SK-N-SH (cell line): ENCODE results near the gene SSTR4. TPM values are rescaled to one million over a fixed set of nuclear protein-coding genes. Genes with fewer than 3 reads are reported as not detected.

Source experiments
- CTCF ChIA-PET: fragments of 300-600, 350-600 bp; formaldehyde crosslinking; extraction: SDS; loops from one replicate; lab custom pipeline; 2021; lab: Yijun Ruan, JAX
- POLR2A ChIA-PET: fragments of 350-600 bp; sonication (Branson Sonifier 250); formaldehyde crosslinking; extraction: SDS; loops from one replicate; lab custom pipeline; 2020; ENCODE audit warnings: antibody characterized with exemption, inconsistent platforms; lab: Yijun Ruan, JAX
- DNase-seq: peaks from one replicate; pipeline ENCODE4 v3.0.0; 2012
- H2AFZ ChIP-seq: fragments of 200-600 bp; sonication (generic); 2 replicates; pipeline ENCODE4 v1.8.1; 2016; ENCODE audit warnings: antibody characterized with exemption, mild to moderate bottlenecking, low read depth
- H3F3A ChIP-seq: fragments of 200-600 bp; sonication (generic); replicated peaks from 2 replicates; pipeline ENCODE3; 2016; ENCODE audit warnings: antibody characterized with exemption, mild to moderate bottlenecking; ENCODE audit not compliant: insufficient read depth
- H3K27ac ChIP-seq, 2 experiments: fragments of 200-500 bp in 1 of 2; fragments of 200-600 bp in 1 of 2; sonication (Bioruptor generic) in 1 of 2; sonication (generic), shearing (Covaris generic) in 1 of 2; 2 replicates each; pipeline versions ENCODE4 v1.5.1 to v1.6.1; 2014 to 2016; ENCODE audit warnings: low read depth in 2 of 2, inconsistent platforms in 1 of 2, low read length in 1 of 2, mild to moderate bottlenecking in 1 of 2, mixed read lengths in 1 of 2
- H3K27me3 ChIP-seq: fragments of 200-600 bp; sonication (generic), shearing (Covaris generic); 2 replicates; pipeline ENCODE4 v1.6.1; 2016; ENCODE audit warnings: mixed run types; ENCODE audit not compliant: insufficient read depth
- H3K36me3 ChIP-seq, 2 experiments: fragments of 200-500 bp in 1 of 2; fragments of 200-600 bp in 1 of 2; sonication (Bioruptor generic) in 1 of 2; sonication (generic) in 1 of 2; replicated peaks in 1 of 2; 2 replicates each; pipeline versions ENCODE3 to v1.5.1; 2014 to 2016; ENCODE audit warnings: low read length in 1 of 2, mild to moderate bottlenecking in 1 of 2; ENCODE audit not compliant: insufficient read depth in 2 of 2, control insufficient read depth in 1 of 2
- H3K4me1 ChIP-seq, 2 experiments: fragments of 200-500 bp in 1 of 2; fragments of 200-600 bp in 1 of 2; sonication (Bioruptor generic) in 1 of 2; sonication (generic), shearing (Covaris generic) in 1 of 2; 2 replicates each; pipeline versions ENCODE4 v1.5.1 to v1.6.1; 2014 to 2016; ENCODE audit warnings: low read depth in 1 of 2, low read length in 1 of 2, mixed run types in 1 of 2; ENCODE audit not compliant: insufficient read depth in 2 of 2, control insufficient read depth in 1 of 2
- H3K4me2 ChIP-seq: fragments of 200-600 bp; sonication (generic), shearing (Covaris generic); 2 replicates; pipeline ENCODE4 v1.6.1; 2017; ENCODE audit warnings: mixed run types
- H3K4me3 ChIP-seq, 2 experiments: fragments of 200-500 bp in 1 of 2; fragments of 200-600 bp in 1 of 2; sonication (Bioruptor generic) in 1 of 2; sonication (generic), shearing (Covaris generic) in 1 of 2; 2 replicates each; pipeline versions ENCODE4 v1.5.1 to v1.8.1; 2014 to 2016; ENCODE audit warnings: low read depth in 2 of 2, inconsistent platforms in 1 of 2, low read length in 1 of 2, mild to moderate bottlenecking in 1 of 2, mixed read lengths in 1 of 2, moderate library complexity in 1 of 2
- H3K79me2 ChIP-seq: fragments of 200-600 bp; sonication (generic); 2 replicates; pipeline ENCODE4 v1.8.1; 2017; ENCODE audit warnings: mild to moderate bottlenecking; ENCODE audit not compliant: insufficient read depth
- H3K9ac ChIP-seq: fragments of 200-600 bp; sonication (generic); 2 replicates; pipeline ENCODE4 v1.6.1; 2017; ENCODE audit warnings: mixed run types
- H3K9me2 ChIP-seq: fragments of 200-600 bp; sonication (generic); 2 replicates; pipeline ENCODE4 v1.6.1; 2017; ENCODE audit warnings: mixed run types
- H3K9me3 ChIP-seq: fragments of 200-600 bp; sonication (generic); 2 replicates; pipeline ENCODE4 v1.6.1; 2017; ENCODE audit warnings: mixed run types, mild to moderate bottlenecking, moderate library complexity
- H4K20me1 ChIP-seq: fragments of 200-600 bp; sonication (generic); 2 replicates; pipeline ENCODE4 v1.6.1; 2017; ENCODE audit warnings: mild to moderate bottlenecking, mixed run types; ENCODE audit not compliant: insufficient read depth
- EP300 ChIP-seq, 2 experiments: IDR thresholded peaks; 2 replicates each; pipeline versions ENCODE4 v1.4.0 to v1.6.1; 2012; ENCODE audit warnings: borderline replicate concordance in 1 of 2, low read depth in 1 of 2, low read length in 1 of 2
- GABPA ChIP-seq: IDR thresholded peaks from 2 replicates; pipeline ENCODE4 v1.4.0; 2012; ENCODE audit warnings: low read depth, mild to moderate bottlenecking
- GATA2 ChIP-seq: sonication (generic); formaldehyde crosslinking; IDR thresholded peaks from 2 replicates; pipeline ENCODE4 v1.5.0; 2020; ENCODE audit warnings: mild to moderate bottlenecking, missing genetic modification reagents
- JUND ChIP-seq: IDR thresholded peaks from 2 replicates; pipeline ENCODE4 v1.4.0; 2012
- NRF1 ChIP-seq: IDR thresholded peaks from 2 replicates; pipeline ENCODE4 v1.6.1; 2012; ENCODE audit warnings: low read depth, mild to moderate bottlenecking, low read length
- SIN3A ChIP-seq: IDR thresholded peaks from 2 replicates; pipeline ENCODE4 v1.6.1; 2012; ENCODE audit warnings: low read depth, mild to moderate bottlenecking, low read length, moderate library complexity, borderline replicate concordance
- SMC3 ChIP-seq: IDR thresholded peaks from 2 replicates; pipeline ENCODE4 v1.6.1; 2012; ENCODE audit warnings: low read depth, low read length, improper control_type of control experiment
- TCF12 ChIP-seq: IDR thresholded peaks from 2 replicates; pipeline ENCODE4 v1.4.0; 2012
- WGBS: methylation state at CpG from one replicate; pipeline ENCODE4 v1.1.6; 2017; ENCODE audit warnings: low lambda C conversion rate; 5-methylcytosine and 5-hydroxymethylcytosine counted together
- polyA plus RNA-seq, 3 experiments: library from polyadenylated mRNA; depleted of rRNA; stranded (reverse); fragments of >200 nt; gene quantifications; 2 replicates each; pipeline ENCODE4 v1.2.3, GENCODE V29; 2012
- TF ChIP-seq, protein P1 (sequence below): IDR thresholded peaks from 2 replicates; pipeline ENCODE4; 2012
- TF ChIP-seq, protein P2 (sequence below): fragments of 150-350 bp; IDR thresholded peaks from 2 replicates; pipeline ENCODE4 v1.6.1; 2016; ENCODE audit warnings: mild to moderate bottlenecking, low read depth, low read length
- TF ChIP-seq, protein P3 (sequence below): fragments of 200-600 bp; sonication (generic); IDR thresholded peaks from 2 replicates; pipeline ENCODE4 v1.6.1; 2017; ENCODE audit warnings: antibody characterized with exemption, mild to moderate bottlenecking, moderate library complexity

Gene SSTR4
- polyA plus RNA-seq, 1 of the 3 experiments (the other 2 are of a cell fraction), result not detected

DNA sequence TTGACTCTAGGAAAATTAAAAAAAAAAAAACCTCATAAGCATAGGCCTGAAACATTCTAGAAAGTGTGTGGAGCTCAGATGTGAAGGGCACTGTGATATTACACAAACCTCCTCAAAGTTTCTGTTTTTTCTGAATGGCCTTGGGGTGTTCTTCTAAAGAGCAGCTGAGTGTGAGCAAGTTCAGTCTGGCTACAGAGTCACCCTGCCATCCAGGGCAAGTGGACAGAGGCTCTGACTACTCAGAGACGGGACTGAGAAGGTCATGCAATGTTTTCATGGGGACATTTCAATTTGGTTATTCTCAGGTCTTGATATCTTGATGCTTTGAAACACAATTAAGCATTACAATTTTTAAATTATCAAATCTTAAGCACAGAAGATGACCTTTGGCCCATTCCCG is 36.6 kb upstream of the SSTR4 start:
- H3K4me2 ChIP-seq, result no peak overlapping the region
- no peaks in the 10 kb centered on the region for H3K36me3 ChIP-seq
- no peaks in the 10 kb centered on the region for H3K79me2 ChIP-seq
- no peaks in the 10 kb centered on the region for H3F3A ChIP-seq
- no peaks in the 10 kb centered on the region; the same call in 1 of the 2 replicates for H3K27me3 ChIP-seq
- TF ChIP-seq JUND (no peak), SMC3 (no peak), NRF1 (no peak), GATA2 (no peak), EP300 (IDR thresholded peaks at IDR 0.05; ENCODE audit: borderline replicate concordance in 1 of 2, low read depth in 1 of 2, low read length in 1 of 2) (no peak)
- TF ChIP-seq, protein P1, sequence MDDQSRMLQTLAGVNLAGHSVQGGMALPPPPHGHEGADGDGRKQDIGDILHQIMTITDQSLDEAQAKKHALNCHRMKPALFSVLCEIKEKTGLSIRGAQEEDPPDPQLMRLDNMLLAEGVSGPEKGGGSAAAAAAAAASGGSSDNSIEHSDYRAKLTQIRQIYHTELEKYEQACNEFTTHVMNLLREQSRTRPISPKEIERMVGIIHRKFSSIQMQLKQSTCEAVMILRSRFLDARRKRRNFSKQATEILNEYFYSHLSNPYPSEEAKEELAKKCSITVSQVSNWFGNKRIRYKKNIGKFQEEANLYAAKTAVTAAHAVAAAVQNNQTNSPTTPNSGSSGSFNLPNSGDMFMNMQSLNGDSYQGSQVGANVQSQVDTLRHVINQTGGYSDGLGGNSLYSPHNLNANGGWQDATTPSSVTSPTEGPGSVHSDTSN, result no peak
- TF ChIP-seq, protein P2, sequence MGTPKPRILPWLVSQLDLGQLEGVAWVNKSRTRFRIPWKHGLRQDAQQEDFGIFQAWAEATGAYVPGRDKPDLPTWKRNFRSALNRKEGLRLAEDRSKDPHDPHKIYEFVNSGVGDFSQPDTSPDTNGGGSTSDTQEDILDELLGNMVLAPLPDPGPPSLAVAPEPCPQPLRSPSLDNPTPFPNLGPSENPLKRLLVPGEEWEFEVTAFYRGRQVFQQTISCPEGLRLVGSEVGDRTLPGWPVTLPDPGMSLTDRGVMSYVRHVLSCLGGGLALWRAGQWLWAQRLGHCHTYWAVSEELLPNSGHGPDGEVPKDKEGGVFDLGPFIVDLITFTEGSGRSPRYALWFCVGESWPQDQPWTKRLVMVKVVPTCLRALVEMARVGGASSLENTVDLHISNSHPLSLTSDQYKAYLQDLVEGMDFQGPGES, result no peak
- TF ChIP-seq, protein P3, sequence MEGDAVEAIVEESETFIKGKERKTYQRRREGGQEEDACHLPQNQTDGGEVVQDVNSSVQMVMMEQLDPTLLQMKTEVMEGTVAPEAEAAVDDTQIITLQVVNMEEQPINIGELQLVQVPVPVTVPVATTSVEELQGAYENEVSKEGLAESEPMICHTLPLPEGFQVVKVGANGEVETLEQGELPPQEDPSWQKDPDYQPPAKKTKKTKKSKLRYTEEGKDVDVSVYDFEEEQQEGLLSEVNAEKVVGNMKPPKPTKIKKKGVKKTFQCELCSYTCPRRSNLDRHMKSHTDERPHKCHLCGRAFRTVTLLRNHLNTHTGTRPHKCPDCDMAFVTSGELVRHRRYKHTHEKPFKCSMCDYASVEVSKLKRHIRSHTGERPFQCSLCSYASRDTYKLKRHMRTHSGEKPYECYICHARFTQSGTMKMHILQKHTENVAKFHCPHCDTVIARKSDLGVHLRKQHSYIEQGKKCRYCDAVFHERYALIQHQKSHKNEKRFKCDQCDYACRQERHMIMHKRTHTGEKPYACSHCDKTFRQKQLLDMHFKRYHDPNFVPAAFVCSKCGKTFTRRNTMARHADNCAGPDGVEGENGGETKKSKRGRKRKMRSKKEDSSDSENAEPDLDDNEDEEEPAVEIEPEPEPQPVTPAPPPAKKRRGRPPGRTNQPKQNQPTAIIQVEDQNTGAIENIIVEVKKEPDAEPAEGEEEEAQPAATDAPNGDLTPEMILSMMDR, result no peak
- DNase-seq, result no peak
- ChIA-PET CTCF (interaction anchor here (0.7 kb wide), 1 partner anchor 435 kb away, joined by 3 read pairs; no protein-coding TSS in a partner anchor), POLR2A (no interaction called here)
- no peaks in the 10 kb centered on the region for H3K4me1 ChIP-seq
- no peak overlapping the region for H3K27ac ChIP-seq
- H4K20me1 ChIP-seq, result no peaks in the 10 kb centered on the region
- 14% methylated on average over 2 of the region's 2 CpGs for WGBS
- no peaks in the 10 kb centered on the region for H3K9me3 ChIP-seq
- no peak overlapping the region for H2AFZ ChIP-seq
- H3K9me2 ChIP-seq, result no peaks in the 10 kb centered on the region
- H3K9ac ChIP-seq, result no peak overlapping the region
- H3K4me3 ChIP-seq, result no peak overlapping the region

DNA sequence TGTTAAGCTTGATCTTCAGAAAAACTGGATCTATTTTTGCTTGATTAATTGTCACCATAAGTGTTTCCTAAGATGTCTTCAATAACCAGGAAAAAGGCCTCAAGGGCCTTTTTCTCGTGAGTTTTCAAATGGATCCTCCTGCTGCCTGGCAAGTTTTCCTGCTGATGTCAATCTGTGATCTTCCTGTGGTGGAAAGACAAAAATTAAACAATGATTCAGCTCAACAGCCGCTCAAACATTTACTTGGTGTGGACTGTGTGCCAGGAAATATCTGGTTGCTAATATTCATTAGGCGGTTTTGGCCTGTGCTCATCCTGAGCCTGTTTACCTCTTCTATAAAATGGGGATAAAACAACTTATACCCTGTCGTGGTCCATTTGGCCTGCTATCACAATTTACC is 35.4 kb upstream of the SSTR4 start:
- no peaks in the 10 kb centered on the region for H3K4me1 ChIP-seq
- 0% methylated on average over 4 of the region's 4 CpGs for WGBS
- no peaks in the 10 kb centered on the region for H3F3A ChIP-seq
- no peak overlapping the region for H3K4me2 ChIP-seq
- DNase-seq, result no peak
- no peaks in the 10 kb centered on the region for H3K9me2 ChIP-seq
- no peaks in the 10 kb centered on the region for H3K36me3 ChIP-seq
- no peak overlapping the region for H3K27ac ChIP-seq
- H3K79me2 ChIP-seq, result no peaks in the 10 kb centered on the region
- no peaks in the 10 kb centered on the region; the same call in 1 of the 2 replicates for H3K27me3 ChIP-seq
- no peak overlapping the region for H3K4me3 ChIP-seq
- CTCF ChIA-PET, result interaction anchor here (1.0 kb wide), 1 partner anchor 25 kb away, joined by 4 read pairs; no protein-coding TSS in a partner anchor
- no peaks in the 10 kb centered on the region for H4K20me1 ChIP-seq
- no peak overlapping the region for H2AFZ ChIP-seq
- no peak overlapping the region for H3K9ac ChIP-seq
- TF ChIP-seq, protein P3, result no peak
- TF ChIP-seq TCF12, result no peak
- no peak for TF ChIP-seq SIN3A
- TF ChIP-seq GABPA, result no peak
- TF ChIP-seq EP300 (IDR thresholded peaks at IDR 0.05; ENCODE audit: borderline replicate concordance in 1 of 2, low read depth in 1 of 2, low read length in 1 of 2), result no peak
- H3K9me3 ChIP-seq, result no peaks in the 10 kb centered on the region
- POLR2A ChIA-PET, result no interaction called here
